ENCODE measurements around the gene CAMKMT.

GRCh38 chr2:44496130-44496529 lies 134.4 kb downstream of the CAMKMT start:
- no peak for TF ChIP-seq POLR2A (IDR thresholded peaks at IDR 0.05)
- no peak for TF ChIP-seq CTCF (IDR thresholded peaks at IDR 0.05)
